GM23338 (cell line): ENCODE measurements around the gene VAX1. TPM values are rescaled to one million over a fixed set of nuclear protein-coding genes. Genes with fewer than 3 reads are reported as not detected.

ENCODE experiments used
- ATAC-seq: fragments of 200-7000 bp; cut with Tn5 transposase; 3 replicates; pipeline ENCODE4 v1.9.1; 2020
- DNase-seq: peaks from one replicate; pipeline ENCODE4 v3.0.0-alpha.2; 2015; ENCODE audit warnings: low spot score
- H2AFZ ChIP-seq: fragments of 200-600 bp; sonication (generic); 2 replicates; pipeline ENCODE4 v1.8.0; 2016; ENCODE audit warnings: antibody characterized with exemption, mild to moderate bottlenecking, moderate library complexity
- H3F3A ChIP-seq: fragments of 200-600 bp; sonication (generic); replicated peaks from 2 replicates; pipeline ENCODE4 v1.8.0; 2017; ENCODE audit warnings: antibody characterized with exemption, mixed run types, low read depth
- H3K27ac ChIP-seq: fragments of 200-600 bp; sonication (generic); 2 replicates; pipeline ENCODE4 v1.6.1; 2016; ENCODE audit warnings: low read depth
- H3K27me3 ChIP-seq: fragments of 200-600 bp; sonication (generic); 2 replicates; pipeline ENCODE4 v1.8.0; 2016; ENCODE audit warnings: mild to moderate bottlenecking, mixed run types, moderate library complexity; ENCODE audit not compliant: insufficient read depth
- H3K36me3 ChIP-seq: fragments of 200-600 bp; sonication (generic); 2 replicates; pipeline ENCODE4 v1.8.0; 2016; ENCODE audit warnings: mild to moderate bottlenecking; ENCODE audit not compliant: insufficient read depth
- H3K4me1 ChIP-seq: fragments of 200-600 bp; sonication (generic); 2 replicates; pipeline ENCODE4 v1.8.0; 2016; ENCODE audit warnings: mild to moderate bottlenecking, moderate library complexity; ENCODE audit not compliant: insufficient read depth
- H3K4me2 ChIP-seq: fragments of 200-600 bp; sonication (generic); 2 replicates; pipeline ENCODE4 v1.7.1; 2017; ENCODE audit warnings: mixed run types
- H3K4me3 ChIP-seq: fragments of 200-600 bp; sonication (generic); 2 replicates; pipeline ENCODE4 v1.6.1; 2016; ENCODE audit warnings: mixed run types
- H3K79me2 ChIP-seq: fragments of 200-600 bp; sonication (generic); replicated peaks from 2 replicates; pipeline ENCODE4 v1.8.0; 2017; ENCODE audit warnings: mild to moderate bottlenecking; ENCODE audit not compliant: insufficient read depth
- H3K9me2 ChIP-seq: fragments of 200-600 bp; sonication (generic); 2 replicates; pipeline ENCODE4 v1.8.0; 2017; ENCODE audit not compliant: insufficient read depth
- H4K20me1 ChIP-seq: fragments of 200-600 bp; sonication (generic); replicated peaks from 2 replicates; pipeline ENCODE4 v1.8.0; 2017; ENCODE audit warnings: mild to moderate bottlenecking; ENCODE audit not compliant: insufficient read depth
- H3K27ac Mint-ChIP-seq: 2 replicates; pipeline ENCODE4 v1.8.0; 2020; ENCODE audit warnings: inconsistent platforms, mild to moderate bottlenecking, moderate library complexity, mixed read lengths
- H3K27me3 Mint-ChIP-seq: 3 replicates; pipeline ENCODE4 v1.8.0; 2022; ENCODE audit warnings: low read depth, mild to moderate bottlenecking, moderate library complexity, mixed read lengths, inconsistent platforms; ENCODE audit not compliant: insufficient read depth, poor library complexity
- H3K36me3 Mint-ChIP-seq: 3 replicates; pipeline ENCODE4 v1.8.0; 2021; ENCODE audit warnings: low read depth, mild to moderate bottlenecking, inconsistent platforms, moderate library complexity, mixed read lengths
- H3K4me1 Mint-ChIP-seq: 3 replicates; pipeline ENCODE4 v1.8.0; 2020; ENCODE audit warnings: mild to moderate bottlenecking, inconsistent platforms, mixed read lengths
- H3K4me3 Mint-ChIP-seq: 3 replicates; pipeline ENCODE4 v1.8.0; 2021; ENCODE audit warnings: moderate library complexity, mild to moderate bottlenecking, inconsistent platforms, mixed read lengths
- H3K9me3 Mint-ChIP-seq: 3 replicates; pipeline ENCODE4 v1.8.0; 2020; ENCODE audit warnings: moderate library complexity, mild to moderate bottlenecking, inconsistent platforms, mixed read lengths
- CREB1 ChIP-seq: fragments of 250-450 bp; sonication (Bioruptor Pico); IDR thresholded peaks from 2 replicates; pipeline ENCODE4 v1.5.0; 2020; ENCODE audit warnings: low read depth, mild to moderate bottlenecking, moderate library complexity
- EZH2 ChIP-seq: fragments of 200-600 bp; sonication (generic); IDR thresholded peaks from one replicate; pipeline ENCODE4 v1.8.0; 2017; ENCODE audit warnings: antibody characterized with exemption, mild to moderate bottlenecking, low read depth; ENCODE audit not compliant: unreplicated experiment
- EZH2phosphoT487 ChIP-seq: fragments of 200-600 bp; sonication (generic); IDR thresholded peaks from one replicate; pipeline ENCODE4 v1.8.1; 2018; ENCODE audit warnings: antibody characterized with exemption; ENCODE audit not compliant: unreplicated experiment
- polyA plus RNA-seq: library from polyadenylated mRNA; unstranded; fragments of >200 nt; fragmentation: Nextera tagmentation; extraction: Ambion mirVana; gene quantifications from 2 replicates; pipeline ENCODE4 v1.2.1, GENCODE V29; 2016
- total RNA-seq: library from RNA; depleted of rRNA; stranded (reverse); fragments of >200 nt; shearing (Covaris generic); gene quantifications from 2 replicates; pipeline ENCODE4 v1.2.3, GENCODE V29; 2014
- TF ChIP-seq, protein P1 (sequence below): fragments of 250-450 bp; sonication (Bioruptor Pico); IDR thresholded peaks from 2 replicates; pipeline ENCODE4 v1.5.0; 2020; ENCODE audit warnings: mild to moderate bottlenecking, moderate library complexity

VAX1 gene
- total and polyA plus RNA-seq, 2 experiments from 2014 or later: not detected

DNA sequence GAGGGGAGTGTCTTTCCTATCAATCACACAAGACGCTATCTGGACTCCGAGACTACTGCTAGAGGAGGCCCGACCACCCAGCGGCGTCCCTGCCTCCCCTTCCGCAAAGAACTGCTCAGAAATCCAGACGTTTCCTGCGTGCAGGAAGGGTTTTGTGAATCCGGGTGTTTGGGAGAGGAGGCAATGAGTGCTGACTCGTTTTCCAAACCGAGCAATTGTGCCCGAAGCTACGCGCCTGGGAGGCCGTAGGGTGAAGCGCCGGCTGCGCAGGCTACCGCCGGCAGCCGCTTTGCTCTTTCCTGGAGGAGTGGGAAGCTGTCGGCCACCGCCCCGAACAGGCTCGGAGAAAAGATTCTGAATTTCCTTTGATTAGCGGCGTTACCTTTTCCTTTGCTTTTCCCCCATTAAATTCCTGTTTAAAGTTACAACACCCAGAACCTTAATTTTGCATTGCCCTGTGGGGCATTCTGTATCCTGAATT is 5.3 kb downstream of the VAX1 start:
- DNase-seq (peak; percentile 68), ATAC-seq (0 out of 3 replicates have a peak, but pooled peaks have one; percentile 1)
- Histone ChIP-seq H3K4me3 (peak overlapping the region; percentile 55), H3K79me2 (no peaks in the 10 kb centered on the region), H3K36me3 (no peaks in the 10 kb centered on the region), H2AFZ (0 out of 2 replicates have a peak overlapping the region, but pooled peaks have one; percentile 38), H4K20me1 (peaks cover 10% of the 10 kb centered on the region), H3F3A (peaks cover 43% of the 10 kb centered on the region), H3K4me2 (peak overlapping the region; percentile 88), H3K27me3 (peaks cover 99% of the 10 kb centered on the region), H3K27ac (no peak overlapping the region), H3K9me2 (0 out of 2 replicates have a peak, but pooled peaks cover under 1% of the 10 kb centered on the region), H3K4me1 (peaks cover 75% of the 10 kb centered on the region)
- peak overlapping the region; percentile 76 for H3K4me3 Mint-ChIP-seq
- H3K4me1 Mint-ChIP-seq: peaks cover 55% of the 10 kb centered on the region
- H3K27ac Mint-ChIP-seq: no peak overlapping the region
- H3K9me3 Mint-ChIP-seq: peaks cover 7% of the 10 kb centered on the region; the same call in 2 of the 3 replicates
- H3K36me3 Mint-ChIP-seq: peaks cover 3% of the 10 kb centered on the region; the same call in 1 of the 3 replicates
- H3K27me3 Mint-ChIP-seq: peaks cover 90% of the 10 kb centered on the region
- TF ChIP-seq CREB1 (CRISPR knock-in tag) (no peak), EZH2phosphoT487 (peak; percentile 99), EZH2 (peak; percentile 95)
- TF ChIP-seq, protein P1, sequence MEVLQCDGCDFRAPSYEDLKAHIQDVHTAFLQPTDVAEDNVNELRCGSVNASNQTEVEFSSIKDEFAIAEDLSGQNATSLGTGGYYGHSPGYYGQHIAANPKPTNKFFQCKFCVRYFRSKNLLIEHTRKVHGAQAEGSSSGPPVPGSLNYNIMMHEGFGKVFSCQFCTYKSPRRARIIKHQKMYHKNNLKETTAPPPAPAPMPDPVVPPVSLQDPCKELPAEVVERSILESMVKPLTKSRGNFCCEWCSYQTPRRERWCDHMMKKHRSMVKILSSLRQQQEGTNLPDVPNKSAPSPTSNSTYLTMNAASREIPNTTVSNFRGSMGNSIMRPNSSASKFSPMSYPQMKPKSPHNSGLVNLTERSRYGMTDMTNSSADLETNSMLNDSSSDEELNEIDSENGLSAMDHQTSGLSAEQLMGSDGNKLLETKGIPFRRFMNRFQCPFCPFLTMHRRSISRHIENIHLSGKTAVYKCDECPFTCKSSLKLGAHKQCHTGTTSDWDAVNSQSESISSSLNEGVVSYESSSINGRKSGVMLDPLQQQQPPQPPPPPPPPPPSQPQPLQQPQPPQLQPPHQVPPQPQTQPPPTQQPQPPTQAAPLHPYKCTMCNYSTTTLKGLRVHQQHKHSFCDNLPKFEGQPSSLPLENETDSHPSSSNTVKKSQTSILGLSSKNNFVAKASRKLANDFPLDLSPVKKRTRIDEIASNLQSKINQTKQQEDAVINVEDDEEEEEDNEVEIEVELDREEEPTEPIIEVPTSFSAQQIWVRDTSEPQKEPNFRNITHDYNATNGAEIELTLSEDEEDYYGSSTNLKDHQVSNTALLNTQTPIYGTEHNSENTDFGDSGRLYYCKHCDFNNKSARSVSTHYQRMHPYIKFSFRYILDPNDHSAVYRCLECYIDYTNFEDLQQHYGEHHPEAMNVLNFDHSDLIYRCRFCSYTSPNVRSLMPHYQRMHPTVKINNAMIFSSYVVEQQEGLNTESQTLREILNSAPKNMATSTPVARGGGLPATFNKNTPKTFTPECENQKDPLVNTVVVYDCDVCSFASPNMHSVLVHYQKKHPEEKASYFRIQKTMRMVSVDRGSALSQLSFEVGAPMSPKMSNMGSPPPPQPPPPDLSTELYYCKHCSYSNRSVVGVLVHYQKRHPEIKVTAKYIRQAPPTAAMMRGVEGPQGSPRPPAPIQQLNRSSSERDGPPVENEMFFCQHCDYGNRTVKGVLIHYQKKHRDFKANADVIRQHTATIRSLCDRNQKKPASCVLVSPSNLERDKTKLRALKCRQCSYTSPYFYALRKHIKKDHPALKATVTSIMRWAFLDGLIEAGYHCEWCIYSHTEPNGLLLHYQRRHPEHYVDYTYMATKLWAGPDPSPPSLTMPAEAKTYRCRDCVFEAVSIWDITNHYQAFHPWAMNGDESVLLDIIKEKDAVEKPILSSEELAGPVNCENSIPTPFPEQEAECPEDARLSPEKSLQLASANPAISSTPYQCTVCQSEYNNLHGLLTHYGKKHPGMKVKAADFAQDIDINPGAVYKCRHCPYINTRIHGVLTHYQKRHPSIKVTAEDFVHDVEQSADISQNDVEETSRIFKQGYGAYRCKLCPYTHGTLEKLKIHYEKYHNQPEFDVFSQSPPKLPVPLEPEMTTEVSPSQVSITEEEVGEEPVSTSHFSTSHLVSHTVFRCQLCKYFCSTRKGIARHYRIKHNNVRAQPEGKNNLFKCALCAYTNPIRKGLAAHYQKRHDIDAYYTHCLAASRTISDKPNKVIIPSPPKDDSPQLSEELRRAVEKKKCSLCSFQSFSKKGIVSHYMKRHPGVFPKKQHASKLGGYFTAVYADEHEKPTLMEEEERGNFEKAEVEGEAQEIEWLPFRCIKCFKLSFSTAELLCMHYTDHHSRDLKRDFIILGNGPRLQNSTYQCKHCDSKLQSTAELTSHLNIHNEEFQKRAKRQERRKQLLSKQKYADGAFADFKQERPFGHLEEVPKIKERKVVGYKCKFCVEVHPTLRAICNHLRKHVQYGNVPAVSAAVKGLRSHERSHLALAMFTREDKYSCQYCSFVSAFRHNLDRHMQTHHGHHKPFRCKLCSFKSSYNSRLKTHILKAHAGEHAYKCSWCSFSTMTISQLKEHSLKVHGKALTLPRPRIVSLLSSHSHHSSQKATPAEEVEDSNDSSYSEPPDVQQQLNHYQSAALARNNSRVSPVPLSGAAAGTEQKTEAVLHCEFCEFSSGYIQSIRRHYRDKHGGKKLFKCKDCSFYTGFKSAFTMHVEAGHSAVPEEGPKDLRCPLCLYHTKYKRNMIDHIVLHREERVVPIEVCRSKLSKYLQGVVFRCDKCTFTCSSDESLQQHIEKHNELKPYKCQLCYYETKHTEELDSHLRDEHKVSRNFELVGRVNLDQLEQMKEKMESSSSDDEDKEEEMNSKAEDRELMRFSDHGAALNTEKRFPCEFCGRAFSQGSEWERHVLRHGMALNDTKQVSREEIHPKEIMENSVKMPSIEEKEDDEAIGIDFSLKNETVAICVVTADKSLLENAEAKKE (CRISPR knock-in tag): no peak
